H1 (cell line): Measurements from ENCODE around the gene SHISA8. TPM values are rescaled to one million over a fixed set of nuclear protein-coding genes. Genes with fewer than 3 reads are reported as not detected.

Experiments used
- E2F6 ChIP-seq: IDR thresholded peaks from 2 replicates; pipeline ENCODE4 v1.6.1; 2012; ENCODE audit warnings: inconsistent platforms
- KDM1A ChIP-seq: fragments of 200-600, 300-600 bp; sonication (generic); IDR thresholded peaks from 2 replicates; pipeline ENCODE4 v1.7.1; 2016; ENCODE audit warnings: mild to moderate bottlenecking, low read length, borderline replicate concordance
- MAX ChIP-seq: IDR thresholded peaks from 2 replicates; pipeline ENCODE4 v1.6.1; 2012; ENCODE audit warnings: inconsistent platforms
- SIX5 ChIP-seq: IDR thresholded peaks from 2 replicates; pipeline ENCODE4 v1.6.1; 2011; ENCODE audit warnings: mild to moderate bottlenecking, low read depth, low read length
- YY1 ChIP-seq: IDR thresholded peaks from 2 replicates; pipeline ENCODE4 v1.6.1; 2011; ENCODE audit warnings: low read depth, mild to moderate bottlenecking, low read length
- polyA plus RNA-seq, 7 experiments: library from polyadenylated mRNA; depleted of rRNA in 3 of 7; stranded (reverse) in 5 of 7; unstranded in 2 of 7; fragments of >200 nt in 5 of 7; fragments of 200-250 nt in 2 of 7; gene quantifications; 1 replicate in 5 of 7; 2 replicates in 1 of 7; 4 replicates in 1 of 7; pipeline versions ENCODE4 v1.2.1 to v1.2.3, GENCODE V29; 2011 to 2013; ENCODE audit warnings: missing spikeins in 2 of 7, mixed read lengths in 2 of 7
- total RNA-seq: library from RNA; stranded (reverse); fragmentation: NEBNext Ultra II Directional; extraction: Animal tissue kit (Norgen Biotek cat#: 25700); gene quantifications from 2 replicates; pipeline ENCODE4 v1.2.1, GENCODE V29; 2021

The SHISA8 gene
- total and polyA plus RNA-seq, 2 of the 8 experiments (the other 6 are each of a cell fraction or from before 2014, with no cell fraction given): 0.14 to 0.89 TPM

GRCh38 chr22:41898645-41899044, 16.2 kb downstream of the SHISA8 start (continued):
- no peak for TF ChIP-seq MAX
- no peak for TF ChIP-seq SIX5
- no peak for TF ChIP-seq KDM1A
- no peak for TF ChIP-seq E2F6
- TF ChIP-seq YY1: no peak
